HG03175 (cell line): ENCODE measurements around the gene DAB1.

ENCODE experiments used
- ATAC-seq: cut with Tn5 transposase; IDR thresholded peaks from one replicate; pipeline ENCODE4 v1.9.1; 2021; ENCODE audit warnings: mild to moderate bottlenecking, moderate library complexity; ENCODE audit not compliant: unreplicated experiment

DAB1 gene

DNA sequence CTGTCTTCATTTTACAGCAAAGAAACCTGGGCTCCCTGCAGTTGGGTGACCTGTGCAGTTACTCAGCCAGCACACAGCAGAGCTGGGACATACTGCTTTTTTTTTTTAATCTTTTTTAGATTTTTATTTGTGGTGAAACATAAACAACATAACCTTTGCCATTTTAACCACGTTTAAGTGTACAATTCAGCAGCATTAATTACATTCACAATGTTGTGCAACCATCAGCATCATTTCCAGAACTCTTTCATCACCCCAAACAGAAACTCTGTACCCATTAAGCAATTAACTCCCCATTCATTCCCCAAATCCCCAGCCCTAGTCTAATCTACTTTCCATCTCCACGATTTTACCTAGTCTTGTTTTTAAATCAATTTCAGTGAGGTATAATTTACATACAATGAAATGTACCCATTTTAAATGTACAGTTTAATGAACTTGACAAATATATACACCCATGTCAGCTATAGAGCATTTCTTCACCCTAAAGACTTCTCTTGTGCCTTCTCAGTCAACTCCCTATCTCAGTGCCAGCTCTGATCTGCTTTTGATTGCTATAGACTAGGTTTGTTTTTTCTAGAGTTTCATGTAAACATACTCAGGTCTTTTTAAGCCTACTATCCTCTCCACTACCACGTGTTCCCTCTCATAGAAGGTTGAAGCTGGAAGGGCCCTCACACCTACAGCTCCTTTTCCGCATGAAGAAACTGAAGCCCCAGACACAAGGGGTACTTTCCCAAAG, 420.3 kb downstream of the DAB1 start:
- no peak for ATAC-seq

DNA sequence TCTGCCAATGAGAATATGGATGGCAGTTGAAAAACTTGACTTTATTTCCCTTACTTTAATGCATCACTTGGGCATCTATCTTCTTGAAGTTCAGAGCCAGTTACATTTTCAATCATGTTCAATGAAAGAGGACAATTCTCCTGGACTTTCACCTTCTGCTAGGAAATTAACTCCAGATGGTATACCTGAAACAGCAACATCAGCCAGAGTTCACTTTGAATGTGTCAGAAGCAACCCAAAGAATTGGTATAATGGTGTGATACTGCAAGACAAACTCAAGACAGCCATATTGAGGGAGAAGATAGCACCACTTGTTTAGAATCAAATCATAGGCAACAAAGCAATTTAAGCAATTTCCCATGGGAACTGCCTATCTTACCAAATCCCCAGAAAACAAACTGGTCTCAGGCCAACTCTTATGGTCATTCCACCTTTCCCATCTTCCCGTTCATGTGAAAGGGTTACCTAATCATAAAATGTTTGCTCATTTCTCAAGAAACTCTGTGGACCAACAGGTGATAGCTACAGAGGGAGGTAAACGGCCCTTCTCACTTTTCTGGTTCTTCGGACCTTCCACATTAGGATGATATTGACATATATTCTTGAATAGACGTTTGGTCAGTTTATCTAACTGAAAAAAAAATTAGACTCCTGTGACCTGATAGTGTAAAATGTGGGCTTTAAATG, 428.3 kb downstream of the DAB1 start:
- ATAC-seq, result no peak

DNA sequence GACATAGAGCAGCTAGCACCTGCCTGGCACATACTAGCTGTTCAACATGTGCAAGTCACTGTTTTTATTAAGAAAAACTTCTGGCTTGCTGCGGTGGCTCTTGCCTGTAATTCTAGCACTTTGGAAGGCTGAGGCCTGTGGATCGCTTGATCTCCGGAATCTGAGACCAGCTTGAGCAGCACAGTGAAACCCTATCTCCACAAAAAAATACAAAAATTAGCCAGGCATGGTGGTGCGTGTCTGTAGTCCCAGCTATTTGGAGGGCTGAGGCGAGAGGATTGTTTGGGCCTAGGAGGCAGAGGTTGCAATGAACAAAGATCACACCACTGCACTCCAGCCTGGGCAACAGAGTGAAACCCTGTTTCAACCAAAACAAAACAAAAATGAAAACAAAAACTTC, 430.4 kb downstream of the DAB1 start:
- ATAC-seq, result no peak

DNA sequence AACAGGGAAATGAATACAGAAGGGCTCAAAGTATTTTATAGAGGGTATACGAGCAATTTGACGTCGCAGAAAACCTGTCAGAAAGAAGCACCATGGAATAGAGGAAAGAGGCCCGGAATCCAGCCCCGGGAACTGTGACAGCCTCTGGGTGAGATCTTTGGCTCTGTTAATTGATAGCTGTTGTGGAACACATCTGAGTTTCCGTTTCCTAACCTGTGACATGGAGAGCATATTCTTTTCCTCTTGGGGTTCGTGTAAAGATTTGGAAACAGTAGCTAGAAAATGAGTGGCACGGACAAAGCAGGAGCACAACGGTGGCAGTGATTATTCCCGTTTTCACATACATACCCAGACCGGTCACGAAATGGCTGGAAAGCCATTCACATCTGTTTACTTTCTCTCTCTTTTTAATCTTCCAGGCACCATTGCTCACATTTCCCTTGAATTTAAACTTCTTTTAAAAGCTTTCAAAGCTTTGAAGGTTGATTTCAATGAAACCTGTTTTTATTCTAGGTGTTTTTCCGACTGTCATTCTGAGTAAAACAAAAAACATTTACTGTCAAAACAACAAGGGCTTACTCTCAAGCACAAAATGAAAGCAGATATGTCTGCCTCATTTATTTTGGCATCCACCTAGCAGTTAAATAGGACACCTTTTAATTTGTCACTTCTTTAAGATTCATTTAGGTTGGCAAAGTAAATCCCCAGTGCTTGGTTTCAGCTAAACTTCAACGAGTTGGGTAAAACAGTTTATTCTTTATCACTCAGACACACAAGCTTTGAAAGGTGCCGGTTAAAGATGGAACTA, 431.3 kb downstream of the DAB1 start:
- ATAC-seq, result no peak

DNA sequence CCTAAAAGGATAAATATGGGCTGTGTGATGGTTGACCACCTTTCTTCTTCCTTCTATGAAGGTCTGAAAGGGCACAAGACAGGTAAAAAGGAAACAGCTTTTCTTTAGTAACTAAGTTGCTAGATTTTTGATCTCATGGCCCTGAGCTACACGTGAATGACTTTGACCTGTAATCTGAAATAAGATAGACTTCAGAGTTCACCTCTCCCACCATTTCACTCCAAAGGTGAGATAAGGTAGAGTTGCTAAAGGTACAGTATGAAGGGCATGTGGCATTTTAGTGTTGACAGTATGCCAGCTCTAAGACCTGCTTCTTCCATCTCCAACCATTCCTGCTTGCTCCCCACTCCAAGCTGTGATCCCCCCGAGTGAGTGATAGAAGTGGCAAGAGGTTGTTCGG, 432.3 kb downstream of the DAB1 start:
- no peak for ATAC-seq

DNA sequence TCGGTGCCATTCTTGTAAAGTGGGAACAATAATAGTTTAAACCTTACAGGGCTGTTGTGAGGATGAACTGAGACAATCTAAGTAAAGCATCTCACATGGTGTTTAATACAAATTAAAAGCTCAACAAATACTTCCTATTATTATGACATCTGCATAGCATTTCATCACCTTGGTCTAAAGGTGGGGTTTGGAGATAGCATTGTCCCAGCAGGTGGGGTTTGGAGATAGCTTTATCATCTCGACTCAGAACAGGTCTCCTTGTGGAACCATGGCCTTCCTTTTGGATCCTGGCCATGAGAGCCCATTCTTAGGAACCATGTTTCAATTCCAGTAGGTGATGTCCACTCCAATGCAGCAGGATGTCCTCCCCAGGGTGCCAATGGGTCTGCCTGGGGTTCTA, 437.5 kb downstream of the DAB1 start:
- no peak for ATAC-seq

DNA sequence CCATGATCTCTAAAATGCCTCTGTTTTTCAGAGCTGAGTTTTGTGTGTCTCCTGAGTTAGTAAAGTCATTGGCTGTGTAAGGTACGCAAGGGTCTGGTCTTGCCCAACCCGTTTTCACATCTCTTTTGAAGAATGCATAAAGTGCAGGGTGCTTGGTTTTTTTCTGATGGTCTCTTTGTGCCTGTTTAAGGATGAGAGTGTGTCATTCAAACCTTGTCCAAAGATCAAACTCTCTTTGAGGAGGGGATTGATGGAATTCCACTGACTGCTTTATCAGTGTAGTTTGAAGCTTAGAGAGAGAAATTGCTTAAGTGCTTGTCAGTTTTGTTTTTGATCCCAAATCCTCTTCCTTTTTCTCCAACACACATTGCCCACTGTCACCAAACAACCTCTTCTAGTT, 438.0 kb downstream of the DAB1 start:
- no peak for ATAC-seq

DNA sequence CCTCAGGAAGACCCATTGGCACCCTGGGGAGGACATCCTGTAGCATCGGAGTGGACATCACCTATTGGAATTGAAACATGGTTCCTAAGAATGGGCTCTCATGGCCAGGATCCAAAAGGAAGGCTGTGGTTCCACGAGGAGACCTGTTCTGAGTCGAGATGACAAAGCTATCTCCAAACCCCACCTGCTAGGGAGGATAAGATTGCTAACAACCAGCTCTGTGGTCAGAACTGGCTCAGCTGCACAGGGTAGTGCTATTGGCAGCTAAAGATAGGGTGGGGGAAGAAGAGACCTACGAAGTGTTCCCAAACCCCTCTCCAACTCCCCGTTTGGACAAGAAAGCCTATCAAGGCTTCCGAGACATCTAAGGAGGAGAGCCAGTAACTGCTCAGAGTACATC, 440.4 kb downstream of the DAB1 start:
- no peak for ATAC-seq

DNA sequence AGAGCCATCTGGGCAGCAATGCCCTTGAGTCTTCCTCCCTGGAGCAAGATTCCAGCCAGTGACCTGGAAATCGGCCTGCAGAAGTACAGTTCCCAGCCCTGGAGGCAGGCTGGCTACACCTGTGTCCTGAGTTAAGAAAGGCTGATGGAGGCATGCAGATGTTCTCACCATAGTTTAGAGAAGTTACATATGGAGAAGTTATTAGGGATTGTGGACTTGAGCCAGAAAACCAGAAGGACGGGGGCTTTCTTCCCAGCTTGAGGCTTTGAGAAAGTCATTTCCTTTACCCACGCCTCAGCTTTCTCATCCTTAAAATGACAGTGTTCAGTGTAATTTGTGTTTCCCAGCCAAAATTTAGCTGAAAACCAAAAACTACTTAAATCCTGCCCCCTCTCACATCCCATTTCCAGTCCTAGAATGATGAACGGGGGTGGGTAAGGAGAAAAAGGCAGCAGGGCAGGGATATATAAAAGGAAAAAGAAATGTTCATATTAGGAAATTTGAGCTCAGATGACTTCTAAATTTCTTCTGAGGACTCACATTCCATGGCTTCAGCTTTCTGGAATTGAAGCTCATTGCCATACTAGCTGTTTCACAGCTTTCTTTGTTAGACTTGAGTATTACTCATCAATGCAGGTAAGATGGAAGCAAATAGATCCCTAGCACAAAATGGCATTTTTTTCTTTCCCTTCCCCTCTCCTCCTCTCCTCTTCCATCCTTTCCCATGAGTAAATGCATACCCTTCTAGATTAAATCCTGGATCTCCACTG, 443.7 kb downstream of the DAB1 start:
- ATAC-seq, result no peak

DNA sequence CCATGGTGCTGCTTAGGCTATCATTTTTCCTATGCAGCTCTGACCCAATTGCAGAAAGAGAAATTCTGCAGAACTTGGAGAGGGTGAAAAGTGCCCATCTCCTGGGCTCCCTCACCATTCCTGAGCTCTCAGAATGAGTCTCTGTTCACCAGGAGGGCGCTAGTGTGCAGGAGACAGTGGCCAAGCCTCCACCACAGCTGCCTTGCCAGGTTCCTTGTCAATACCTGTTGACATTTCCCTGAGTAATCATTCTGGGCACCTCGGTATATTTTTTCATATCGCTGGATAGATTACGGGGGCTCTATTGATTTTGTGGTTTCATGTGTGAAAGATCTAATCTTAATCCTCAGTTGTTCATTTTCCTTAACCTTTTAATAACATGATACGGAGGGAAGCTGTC, 445.0 kb downstream of the DAB1 start:
- ATAC-seq, result no peak

DNA sequence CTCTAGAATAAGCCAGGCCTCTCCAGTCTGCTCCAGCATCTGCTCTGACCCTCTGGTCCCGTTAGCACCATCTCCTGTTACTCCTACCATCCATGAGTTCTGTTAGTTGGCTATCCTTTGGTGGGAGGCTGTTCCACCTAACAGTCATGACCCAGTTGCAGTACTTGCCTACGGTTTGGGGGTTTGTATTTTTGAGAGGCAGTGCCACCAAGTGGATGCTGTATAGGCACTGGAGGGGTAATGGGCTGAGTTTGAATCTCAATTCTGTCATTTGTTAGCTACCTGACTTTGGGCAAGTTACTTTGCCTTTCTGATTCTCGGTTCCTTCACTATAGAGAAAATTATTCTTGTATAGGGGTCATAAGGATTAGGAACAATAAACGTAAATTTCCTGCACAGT, 445.9 kb downstream of the DAB1 start:
- ATAC-seq, result no peak

DNA sequence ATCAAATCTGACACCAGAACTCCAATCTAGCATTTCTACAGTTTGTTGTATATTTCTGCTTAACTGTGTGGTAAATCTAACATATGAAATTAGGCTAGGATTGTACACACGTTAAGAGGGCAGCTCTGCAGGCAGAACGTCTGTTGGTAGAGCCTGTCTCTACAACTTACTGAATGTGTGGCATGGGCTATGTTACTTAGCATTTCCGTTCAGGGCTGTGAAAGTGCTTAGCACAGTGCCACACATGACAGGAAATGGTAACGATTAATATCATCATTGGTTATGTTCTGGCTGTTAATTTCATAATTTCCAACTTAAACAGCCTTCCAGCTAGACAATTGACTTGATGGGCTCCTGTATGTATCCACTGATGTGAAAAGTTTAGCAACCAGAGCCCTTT, 448.4 kb downstream of the DAB1 start:
- ATAC-seq, result no peak

DNA sequence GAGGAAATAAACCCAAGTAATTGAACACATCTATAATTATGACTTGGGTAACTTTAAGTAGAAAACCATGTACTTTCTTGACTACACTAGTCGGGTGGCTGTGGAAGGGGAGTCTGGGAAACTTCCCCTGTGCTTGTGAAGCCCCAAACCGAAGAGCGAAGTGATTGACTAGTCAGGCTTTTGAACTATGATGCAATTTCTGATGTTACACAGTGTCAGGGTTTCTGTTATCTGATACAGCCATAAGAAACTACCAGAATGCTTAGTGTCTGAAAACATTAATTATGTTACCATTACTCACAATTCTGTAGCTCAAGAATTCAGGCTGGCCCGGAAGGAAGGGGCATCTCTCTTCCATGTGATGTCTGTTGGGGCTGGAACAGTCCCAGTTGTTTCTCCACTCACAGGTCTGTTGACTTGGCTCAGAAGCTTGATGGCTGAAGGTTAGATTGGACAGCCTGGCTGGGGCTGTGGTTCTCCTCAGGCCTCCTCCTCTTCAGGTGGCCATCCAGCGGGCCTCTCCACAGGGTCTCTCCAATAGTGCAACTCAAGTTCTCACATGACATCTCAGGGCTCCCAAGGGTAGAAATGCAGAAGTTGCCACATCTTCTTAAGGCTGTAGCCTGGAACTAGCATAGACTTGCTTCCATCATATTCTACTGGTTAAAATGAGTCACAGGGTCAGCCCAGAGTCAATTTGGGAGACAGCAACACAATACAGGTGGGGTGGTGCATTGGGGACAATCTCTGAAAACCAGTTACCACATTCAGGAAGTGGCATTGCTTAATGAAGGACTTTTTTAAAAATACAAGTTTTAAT, 449.7 kb downstream of the DAB1 start:
- ATAC-seq, result no peak

DNA sequence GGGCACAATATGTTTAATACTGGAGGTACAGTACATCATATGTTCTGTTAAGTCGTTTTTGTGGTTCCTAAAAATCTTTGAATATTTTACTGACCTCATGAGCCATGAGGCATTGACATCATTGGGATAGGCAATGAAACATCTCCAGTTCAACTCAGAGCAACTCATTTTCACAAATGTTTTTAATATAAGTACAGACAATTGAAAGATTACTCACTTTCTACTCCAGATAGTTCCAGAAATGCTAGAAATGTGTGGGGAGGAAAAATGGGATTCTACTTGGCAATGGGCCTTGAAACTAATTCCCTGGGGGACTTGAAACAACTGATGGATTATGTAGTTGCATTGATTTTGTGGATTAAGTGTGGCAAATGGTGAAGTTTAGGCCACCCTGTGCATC, 450.9 kb downstream of the DAB1 start:
- no peak for ATAC-seq

DNA sequence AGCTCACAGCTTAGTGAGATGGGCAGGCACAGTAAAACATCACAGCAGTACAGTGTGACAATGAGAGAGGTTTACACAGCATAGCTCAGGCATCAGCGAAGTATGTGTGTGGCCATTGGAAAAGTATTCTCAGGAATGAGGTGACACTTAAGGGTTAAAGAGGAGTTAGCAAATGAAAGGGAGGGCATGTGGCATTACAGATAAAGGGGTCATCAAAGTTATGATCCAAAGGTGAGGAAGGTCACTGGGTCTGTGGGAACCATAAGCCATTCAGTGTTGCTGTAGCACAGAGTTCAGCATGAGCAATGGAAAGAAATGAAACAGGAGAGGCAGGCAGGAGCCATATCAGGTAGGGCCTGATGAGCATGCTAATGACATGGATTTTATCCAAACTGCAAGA, 453.6 kb downstream of the DAB1 start:
- no peak for ATAC-seq

DNA sequence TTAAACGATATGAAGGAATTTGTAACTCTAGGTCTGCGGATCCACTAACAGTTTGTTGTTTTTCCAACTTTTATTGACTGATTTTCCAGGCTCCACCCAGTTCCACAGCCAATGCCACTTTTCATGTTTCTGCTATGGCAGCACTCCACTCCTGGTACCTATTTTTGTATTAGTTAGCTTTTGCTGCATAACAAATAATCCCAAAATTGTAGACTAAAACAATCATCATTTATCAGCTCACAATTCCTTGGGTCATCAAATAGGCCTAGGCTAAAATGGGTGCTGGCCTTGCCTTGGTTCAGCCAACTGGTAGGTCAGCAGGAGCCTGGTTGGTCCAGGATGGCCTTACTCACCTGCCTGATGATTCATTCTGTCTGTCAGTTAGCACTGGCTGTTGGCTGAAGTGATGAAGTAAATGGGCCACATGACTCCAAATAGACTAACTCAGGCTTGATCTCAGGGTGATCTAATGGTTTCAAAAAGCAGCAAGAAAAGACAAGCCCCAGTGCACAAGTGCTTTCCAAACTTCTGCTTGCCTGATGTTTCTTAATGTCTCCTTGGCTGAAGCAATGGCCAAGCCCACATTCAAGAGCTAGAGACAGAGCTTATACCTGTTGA, 454.9 kb downstream of the DAB1 start:
- no peak for ATAC-seq

DNA sequence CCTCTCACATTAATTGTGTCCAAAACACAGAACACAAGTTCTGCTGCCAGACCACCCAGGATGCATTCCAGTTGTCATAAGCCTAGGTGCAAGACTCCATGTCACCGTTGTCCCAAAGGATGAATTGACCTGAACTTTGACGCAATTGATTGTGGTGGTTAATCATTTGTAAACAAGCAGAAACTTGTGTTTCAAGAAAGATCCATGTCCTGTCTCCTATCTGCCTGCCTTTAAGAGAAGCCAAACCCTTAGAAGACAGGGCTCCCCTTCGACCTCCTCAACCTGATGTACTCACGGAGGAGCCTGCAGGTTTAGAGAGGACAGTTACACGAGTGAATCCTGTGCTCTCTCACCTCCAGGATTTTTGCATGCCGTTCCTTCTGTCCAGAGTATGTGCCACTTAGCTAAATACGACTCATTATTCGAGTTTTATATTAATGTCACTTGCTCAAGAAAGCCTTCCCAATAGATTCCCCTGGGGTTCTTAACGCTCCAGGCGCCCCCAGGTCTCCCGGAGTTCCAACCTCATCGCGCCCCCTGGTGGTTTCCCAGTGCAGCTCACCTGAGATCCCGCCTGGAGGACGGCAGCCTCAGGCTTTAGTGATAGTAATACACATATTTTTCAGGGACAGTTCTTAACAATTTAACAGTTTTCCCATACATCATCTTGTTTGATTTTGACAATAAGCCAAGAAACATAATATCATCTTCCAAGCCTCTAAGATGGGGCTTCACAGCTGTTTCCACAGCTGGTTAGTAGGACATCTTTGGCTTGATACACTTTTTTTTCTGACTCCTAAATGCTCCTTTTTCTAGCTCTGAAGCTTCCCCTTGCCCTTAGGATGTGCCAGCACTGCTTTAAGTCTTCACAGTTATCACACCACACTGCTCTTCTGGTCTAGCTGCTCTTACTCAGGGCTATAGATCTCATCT, 455.7 kb downstream of the DAB1 start:
- no peak for ATAC-seq

DNA sequence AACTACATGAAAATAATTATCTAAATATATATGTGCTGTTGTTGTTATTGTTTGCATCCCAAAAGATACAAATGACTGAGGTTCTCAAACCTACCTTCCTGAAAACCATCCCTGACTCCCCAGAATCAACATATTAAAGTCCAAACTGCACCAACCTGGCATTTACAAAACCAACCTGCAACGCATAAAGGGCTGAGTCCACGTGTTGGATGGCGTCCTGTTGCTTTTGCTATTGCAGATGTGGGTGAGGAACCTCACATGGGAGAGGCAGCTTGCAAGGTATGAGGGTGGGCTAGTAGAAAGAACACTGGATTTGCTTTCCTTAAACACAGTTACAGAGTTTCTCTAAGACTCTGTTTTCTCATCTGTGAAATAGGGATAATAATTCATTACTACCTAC, 456.5 kb downstream of the DAB1 start:
- ATAC-seq, result no peak

DNA sequence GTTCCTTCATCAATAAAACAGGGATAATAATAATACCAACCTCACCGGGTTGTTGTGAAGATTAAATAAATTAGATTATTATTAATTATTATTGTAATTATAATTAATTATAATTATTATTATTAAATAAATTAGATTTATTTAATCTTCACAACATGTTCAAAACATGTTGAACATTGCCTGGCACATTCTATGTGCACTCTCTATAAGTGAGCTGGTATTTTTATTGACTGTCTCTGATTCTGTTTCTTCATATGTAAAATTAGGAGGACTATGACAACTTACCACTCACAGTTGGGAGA, 457.2 kb downstream of the DAB1 start:
- no peak for ATAC-seq
